Left lobe of liver (tissue), 2 donors: ENCODE results near the gene AOPEP. TPM values are rescaled to one million over a fixed set of nuclear protein-coding genes. Genes with fewer than 3 reads are reported as not detected.

ENCODE experiments used
- ATAC-seq: fragments of 200-7000 bp; cut with Tn5 transposase; one replicate; pipeline ENCODE4 v1.9.1; 2020; ENCODE audit warnings: mild to moderate bottlenecking, moderate library complexity
- DNase-seq: peaks from one replicate; pipeline ENCODE4 v3.0.0-alpha.2; 2020; ENCODE audit warnings: low spot score
- total RNA-seq: library from RNA; stranded (reverse); gene quantifications from one replicate; pipeline ENCODE4 v1.2.1, GENCODE V29; 2021
- donor health status: DM: no; HTN: no; CAD: no; lungs with moderate emphysema.
- donor health status: DM: no; HTN: yes; CAD: no.

Gene AOPEP
- total RNA-seq, 1 donor from 2014 or later = 75.5 TPM

GRCh38 chr9:95086564-95086955, 360.1 kb downstream of the AOPEP start:
- no peak for ATAC-seq
- no peak for DNase-seq

DNA sequence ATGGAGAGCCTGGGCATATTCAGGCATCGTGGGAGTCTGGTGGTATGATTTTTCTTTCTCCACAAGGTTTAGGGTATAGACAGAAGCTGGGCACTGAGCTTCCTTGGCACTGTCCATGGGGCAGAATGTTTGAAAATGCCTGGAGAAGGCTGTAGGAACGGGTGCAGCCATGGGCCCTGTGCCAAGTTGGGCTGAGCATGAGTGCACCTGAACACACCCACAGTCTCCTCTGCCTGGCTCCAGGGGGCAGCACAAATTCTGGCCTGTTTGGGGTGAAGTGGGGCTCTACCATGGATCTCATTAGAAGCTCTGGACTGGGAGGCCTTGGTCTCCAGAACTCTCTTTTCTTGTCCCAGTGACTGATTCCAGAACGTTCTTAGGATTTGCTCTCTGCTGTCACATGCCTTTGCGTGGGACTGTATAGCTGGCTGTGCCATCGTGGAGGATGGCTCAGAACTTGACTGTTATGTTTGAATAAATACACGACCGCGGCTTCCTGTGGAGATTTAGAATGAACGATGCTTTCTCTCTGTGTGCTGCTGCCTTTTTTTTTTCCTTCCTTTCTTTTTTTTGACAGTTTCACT, 361.3 kb downstream of the AOPEP start:
- ATAC-seq (peak; percentile 27), DNase-seq (no peak)

DNA sequence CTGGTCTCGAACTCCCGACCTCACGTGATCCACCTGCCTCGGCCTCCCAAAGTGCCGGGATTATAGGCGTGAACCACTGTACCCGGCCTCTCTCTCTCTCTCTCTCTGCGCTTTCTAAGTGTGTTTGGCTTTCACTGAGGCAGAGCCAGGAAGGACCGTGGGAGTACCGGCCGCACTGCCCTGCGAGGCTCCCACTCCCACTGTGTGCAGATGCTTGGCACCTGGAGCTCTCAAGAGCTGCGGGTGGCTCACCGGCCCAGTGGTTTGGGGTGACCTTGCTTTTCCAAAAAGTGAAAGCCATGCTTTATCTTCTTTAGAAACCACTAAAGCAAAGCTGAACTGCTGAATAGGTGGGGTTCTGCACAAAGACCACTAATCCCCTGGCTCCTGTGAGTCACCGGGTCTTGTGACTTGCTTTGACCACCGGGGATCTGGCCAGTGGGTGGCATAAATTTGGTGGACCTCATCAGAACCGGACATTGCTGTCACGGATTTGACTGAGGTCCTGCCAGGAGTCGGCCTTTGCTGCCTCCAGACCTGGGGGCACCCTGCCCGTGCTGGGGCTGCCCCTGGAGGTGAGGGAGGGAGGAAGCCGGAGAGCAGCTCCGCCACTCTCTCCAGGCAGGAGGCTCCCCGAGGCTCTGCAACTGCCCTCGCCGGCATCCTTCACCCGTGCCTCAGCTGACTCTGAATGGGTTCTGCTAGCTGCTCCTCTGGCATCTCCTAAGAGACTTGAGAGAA, 362.1 kb downstream of the AOPEP start:
- ATAC-seq (no peak), DNase-seq (no peak)

DNA sequence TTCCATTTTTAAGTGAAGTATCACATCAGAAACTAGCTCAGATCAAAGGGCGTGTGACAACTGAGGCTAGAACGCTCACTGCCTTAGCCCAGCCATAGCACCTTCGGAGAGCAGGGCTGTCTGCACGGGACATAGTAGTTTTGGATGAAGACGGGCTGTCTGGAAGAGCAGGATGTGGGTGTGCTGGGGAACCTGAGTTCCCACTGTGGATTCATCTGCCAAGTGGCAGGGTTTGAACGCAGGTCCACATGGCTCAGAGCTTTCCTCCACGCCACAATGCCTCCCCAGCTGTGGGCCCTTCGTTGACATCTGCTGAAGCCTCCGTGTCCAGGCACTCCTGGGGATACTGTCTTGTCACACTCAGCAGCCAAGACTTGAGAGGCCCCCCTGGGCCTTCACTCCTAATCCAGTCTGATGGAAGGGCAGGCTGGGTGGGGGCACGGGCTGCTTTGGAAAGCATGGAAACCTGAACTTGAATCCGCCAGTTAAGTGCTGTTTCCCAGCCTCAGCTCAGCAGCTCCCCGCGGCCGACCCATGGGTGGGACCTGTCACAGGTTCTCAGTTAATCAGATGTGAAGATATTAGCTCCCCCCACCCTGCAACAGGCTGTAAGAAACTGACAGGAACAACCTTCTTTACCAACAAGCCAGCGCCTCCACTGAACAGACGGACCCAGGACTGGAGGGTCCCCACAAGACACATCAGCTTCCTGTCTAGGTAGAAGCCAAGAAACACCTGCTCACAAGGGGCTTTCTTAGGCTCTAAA, 362.9 kb downstream of the AOPEP start:
- ATAC-seq (peak; percentile 3), DNase-seq (no peak)

GRCh38 chr9:95090023-95090791, 363.7 kb downstream of the AOPEP start:
- ATAC-seq (peak; percentile 72), DNase-seq (peak; percentile 80)

GRCh38 chr9:95090871-95091577, 364.5 kb downstream of the AOPEP start:
- ATAC-seq (peak; percentile 0), DNase-seq (no peak)

DNA sequence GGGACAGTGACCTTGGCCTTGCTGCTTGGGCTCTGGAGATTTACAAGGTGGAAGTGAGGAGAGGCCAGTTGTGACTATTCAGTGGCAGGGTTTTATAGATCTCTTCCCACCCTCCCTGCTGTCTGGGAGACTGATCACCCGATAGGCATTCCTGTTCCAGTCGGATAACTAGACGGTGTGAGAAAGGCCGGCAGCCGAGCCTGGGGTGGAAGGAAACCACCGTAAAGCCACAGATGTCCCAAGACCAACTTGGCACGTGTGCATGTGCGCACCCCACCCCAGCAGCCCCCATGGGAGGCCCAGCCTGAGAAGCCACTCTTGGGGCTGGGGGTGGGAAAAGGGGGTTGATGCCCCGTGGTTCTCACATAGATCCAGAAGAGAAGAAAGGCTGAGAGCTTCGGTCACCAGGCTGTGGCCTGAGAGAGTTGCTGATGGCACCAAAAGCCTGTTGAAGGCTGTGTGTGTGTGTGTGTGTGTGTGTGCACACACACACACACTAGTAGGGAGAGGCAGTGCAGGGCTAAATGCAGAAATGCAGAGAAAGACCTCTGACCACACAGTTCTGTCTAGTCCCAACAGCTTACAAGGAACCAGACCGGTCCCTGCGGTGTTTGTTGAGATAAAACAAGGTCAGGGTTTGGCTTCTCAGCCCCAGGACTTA, 365.2 kb downstream of the AOPEP start:
- ATAC-seq (no peak), DNase-seq (no peak)

DNA sequence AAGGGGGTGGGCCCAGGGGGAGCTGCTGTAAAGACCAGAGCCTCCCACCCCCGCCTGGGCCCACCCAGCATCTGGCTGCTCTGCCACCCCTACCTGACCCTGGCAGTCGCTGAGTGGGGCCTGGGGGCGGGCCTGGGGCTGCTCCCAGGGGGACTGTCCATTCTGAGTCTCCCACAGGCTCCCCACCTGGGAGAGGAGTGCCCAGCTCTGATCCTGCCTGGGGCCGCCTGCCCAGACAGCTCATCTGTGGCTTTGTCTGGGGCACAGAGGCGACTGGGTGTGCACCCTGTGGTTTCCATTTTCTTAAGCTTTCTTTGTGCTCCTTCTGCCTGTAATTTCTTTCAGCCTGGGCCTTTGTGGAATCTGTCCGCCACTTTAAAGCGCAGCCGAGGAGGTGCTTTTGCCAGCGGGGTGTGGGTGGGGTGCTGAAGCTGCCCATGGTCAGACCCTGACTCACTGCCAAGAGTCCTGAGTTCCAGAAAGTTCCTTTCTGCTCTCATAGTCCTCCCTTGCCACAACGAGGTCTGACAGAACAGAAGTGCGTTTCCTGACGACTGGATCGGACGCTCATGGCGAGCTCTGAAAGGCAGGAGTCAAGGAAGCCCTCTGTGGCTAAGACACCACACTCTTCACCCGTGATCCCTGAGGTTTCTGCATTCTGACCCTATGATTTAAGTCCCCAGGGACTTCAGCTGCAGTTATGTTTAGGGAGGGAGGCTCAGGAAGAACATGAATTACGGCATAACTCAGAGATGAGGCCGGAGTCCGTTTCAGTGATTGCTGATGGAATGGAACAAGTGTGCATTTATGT, 366.0 kb downstream of the AOPEP start:
- no peak for ATAC-seq
- no peak for DNase-seq

DNA sequence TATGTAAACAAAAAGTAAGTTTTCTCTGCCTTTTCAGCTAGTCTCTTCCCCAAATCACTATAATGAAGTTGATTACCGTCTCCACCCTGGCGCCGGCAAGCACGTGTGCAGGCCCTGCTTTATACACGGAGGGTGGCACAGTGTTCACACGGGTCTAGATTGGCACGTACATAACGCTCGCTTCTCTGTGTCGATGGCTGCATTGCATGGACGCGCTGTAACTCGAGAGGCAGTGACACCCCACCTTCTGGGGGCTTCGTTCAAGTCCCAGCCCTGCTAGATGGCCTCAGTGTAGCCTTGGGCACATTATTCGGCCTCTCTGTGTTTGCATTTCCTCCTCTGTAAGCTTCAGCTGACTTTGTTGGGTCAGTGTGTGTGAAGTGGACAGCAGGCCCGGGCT, 367.1 kb downstream of the AOPEP start:
- no peak for ATAC-seq
- DNase-seq = no peak

- DNase-seq = no peak
- ATAC-seq = no peak
Measured at GRCh38 chr9:95094002-95094401, 367.5 kb downstream of the AOPEP start.

DNA sequence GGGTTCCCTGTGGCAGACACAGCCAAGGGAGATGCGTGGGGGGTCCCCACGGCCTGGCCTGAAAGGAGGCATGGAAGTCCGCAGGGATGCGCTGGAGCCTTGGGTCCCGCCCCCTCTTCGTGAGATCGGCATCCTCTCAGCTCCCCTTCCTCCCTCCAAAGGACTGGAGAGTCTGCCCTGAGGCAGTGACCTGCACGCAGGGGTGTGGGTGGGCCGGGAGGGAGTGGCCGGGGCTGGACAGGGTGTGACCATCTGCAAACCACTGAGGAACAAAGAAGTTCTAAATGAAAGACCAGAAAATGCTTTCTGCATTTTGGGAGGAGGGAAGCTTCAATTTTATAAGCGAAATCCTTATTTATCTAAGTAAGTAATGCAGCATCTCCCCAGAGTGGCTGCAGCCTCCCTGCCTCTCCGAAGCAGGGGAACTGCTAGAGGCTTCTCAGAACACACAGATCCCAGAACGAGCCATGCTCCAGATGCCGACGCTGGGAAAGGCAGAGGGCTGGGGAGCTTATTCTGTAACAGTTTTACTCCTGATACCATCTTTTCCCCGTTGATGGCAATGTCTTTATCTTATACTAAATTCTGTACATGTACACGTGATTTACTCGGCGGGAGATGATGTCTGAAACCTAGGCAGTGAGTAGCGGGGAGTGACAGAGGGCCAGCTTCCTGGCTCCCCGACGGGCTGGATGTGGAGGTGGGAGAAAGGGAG, 369.3 kb downstream of the AOPEP start:
- ATAC-seq (no peak), DNase-seq (no peak)

GRCh38 chr9:95096381-95096780, 369.9 kb downstream of the AOPEP start:
- no peak for DNase-seq

DNA sequence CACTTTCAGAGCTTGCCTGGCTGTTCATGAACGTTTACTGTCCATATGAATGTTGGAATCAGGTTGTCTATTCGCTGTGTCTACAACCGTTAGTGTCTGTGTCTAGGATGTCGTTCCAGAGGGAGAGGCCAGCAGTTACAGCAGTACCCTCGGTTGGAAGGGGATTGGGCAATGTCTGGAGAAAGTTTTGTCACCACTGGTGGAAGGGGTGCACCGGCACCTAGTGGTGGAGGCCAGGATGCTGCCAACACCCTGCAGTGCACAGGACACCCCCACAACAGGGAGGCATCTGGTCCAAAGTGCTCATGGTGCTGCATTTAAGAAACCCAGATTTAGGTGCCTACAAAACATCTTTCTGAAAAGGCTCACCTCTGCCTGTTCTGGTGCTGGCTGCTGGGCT, 370.3 kb downstream of the AOPEP start:
- DNase-seq (no peak), ATAC-seq (peak; percentile 72)

More at GRCh38 chr9:95096381-95096780, 369.9 kb downstream of the AOPEP start:
- peak; percentile 40 for ATAC-seq

GRCh38 chr9:95097279-95097678, 370.8 kb downstream of the AOPEP start:
- ATAC-seq (no peak), DNase-seq (no peak)

DNA sequence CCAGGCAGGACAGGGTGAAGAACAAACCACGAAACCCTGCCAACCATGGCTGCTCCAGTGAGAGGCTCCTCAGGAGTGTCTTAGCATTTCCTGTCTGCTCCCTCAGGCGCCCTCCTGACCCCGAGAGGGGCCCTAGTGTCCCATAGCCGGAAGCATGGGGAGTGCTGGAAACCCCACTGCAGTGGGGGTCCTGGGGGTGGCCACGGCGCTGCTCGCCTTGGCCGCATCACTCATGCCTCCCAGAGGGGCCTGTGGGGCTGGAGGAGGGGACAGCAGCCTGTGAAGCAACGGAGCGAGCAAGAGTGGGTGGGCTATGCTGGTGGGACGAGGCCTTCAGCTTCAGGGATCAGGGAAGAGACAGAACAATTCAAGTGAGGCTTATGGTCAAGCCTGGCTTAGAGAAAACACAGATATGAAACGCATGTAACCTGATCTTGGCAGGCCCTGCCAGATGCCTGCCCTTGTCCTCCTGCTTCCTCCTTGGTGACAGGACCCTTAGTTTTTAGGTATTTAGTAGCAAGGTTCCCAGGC, 372.0 kb downstream of the AOPEP start:
- DNase-seq (no peak), ATAC-seq (no peak)

DNA sequence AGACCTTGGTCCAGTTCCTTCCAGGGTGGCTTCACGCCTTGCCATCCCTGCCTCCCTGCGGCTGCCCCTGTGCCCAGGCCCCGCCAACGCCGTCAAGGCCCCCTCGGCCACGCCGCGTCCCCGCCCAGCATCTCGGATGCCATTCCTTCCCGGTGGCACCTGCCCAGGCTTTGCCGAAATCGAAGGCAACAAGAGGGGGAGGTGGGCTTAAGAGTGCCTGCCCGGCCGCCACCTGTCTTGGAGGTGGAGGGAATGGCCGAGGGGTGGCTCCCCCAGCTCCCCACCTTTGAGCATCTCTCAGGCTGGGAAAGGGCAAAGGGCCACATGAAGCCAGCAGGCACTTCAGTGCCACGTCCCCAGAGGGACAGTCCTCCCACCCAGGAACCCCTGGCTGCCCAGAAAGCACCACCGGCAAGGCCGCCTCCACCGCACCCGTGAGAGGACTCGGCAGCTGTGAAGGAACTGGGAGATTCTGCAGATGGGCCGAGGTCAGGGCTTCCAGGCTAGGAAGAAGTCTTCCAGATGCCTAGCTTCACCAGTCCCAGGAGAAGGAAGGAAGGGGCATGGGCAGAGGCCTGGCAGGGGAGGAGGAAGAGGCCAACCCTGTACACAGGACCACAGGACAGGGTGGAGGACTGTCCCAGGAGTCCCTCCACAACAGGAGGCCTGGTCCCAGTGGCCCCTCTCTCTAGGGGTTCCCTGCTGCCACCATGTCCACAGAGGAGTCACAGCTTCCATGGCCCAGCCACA, 373.0 kb downstream of the AOPEP start:
- DNase-seq (no peak), ATAC-seq (no peak)

GRCh38 chr9:95100071-95100627, 373.6 kb downstream of the AOPEP start:
- ATAC-seq (no peak), DNase-seq (no peak)
